ENCODE results near the gene ACBD4.

DNA sequence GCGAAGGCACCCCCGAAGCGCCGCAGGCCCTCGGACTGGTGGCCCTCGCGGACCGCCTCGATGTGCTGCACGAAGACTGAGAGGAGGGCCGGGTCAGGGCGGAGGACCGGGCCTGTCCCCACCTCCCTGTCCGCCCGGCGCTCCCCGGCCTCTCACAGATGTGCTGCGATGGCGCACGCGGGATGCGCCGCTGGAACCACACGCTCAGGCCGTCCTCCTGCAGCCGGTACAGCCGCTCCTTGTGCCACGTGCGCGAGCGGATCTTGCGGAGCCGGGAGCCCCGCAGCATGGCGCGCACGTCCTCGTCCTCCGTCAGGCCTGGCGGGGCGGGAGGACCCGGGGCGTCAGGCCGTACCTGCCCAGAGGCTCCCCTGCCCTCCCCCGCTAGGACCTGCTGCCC, 14.4 kb upstream of the ACBD4 start:
- no peak for TF ChIP-seq CTCF (IDR thresholded peaks at IDR 0.05; ENCODE audit: extremely low read depth in 1 of 2, insufficient read depth in 1 of 2, low read depth in 1 of 2, low read length in 2 of 2)
- no peak for TF ChIP-seq EZH2 (IDR thresholded peaks at IDR 0.05; ENCODE audit: borderline replicate concordance, low read depth, low read length, severe bottlenecking)
- no peak for TF ChIP-seq POLR2A (IDR thresholded peaks at IDR 0.05; ENCODE audit: low read depth, low read length)
- no peak for TF ChIP-seq POLR2AphosphoS5 (IDR thresholded peaks at IDR 0.05; ENCODE audit: insufficient read depth, low read depth, low read length)
- no peak for TF ChIP-seq FOS (IDR thresholded peaks at IDR 0.05; ENCODE audit: borderline replicate concordance, insufficient read depth, low read length)
- no peak for TF ChIP-seq MYC (IDR thresholded peaks at IDR 0.05; ENCODE audit: low read depth, low read length)
